DMS53 treated with DMSO at 0.1 percent for 48 hours (cell line): Measurements from ENCODE around the gene SLC39A5.
"Not testable (repeated sequence)": the region's sequence is repeated elsewhere in the genome, so short reads cannot be mapped to it uniquely, and the experiment has no call there.

Experiments
- DNase-seq: peaks from one replicate; lab custom pipeline; 2025; ENCODE audit not compliant: unreplicated experiment; lab: John Stamatoyannopoulos, UW

Gene SLC39A5

DNA sequence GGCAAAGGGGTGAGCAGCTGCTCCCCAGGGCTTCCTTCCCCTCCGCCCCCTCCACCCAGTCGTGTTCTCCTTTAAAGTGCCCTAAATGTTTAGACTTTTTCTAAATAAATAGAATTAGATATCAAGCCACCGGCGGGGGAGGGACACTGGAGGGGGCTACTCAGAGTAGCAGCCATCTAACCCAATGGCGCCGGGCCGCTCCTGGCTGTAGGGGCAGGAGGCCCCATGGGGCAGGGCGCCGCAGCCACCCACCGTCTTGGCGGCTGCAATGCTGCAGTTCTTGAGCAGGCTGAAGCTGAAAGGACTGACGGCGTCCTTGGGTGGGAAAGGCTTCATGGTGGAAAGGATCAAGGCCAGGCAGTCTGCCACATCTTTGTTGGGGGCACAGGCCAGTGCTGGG is 13.1 kb downstream of the SLC39A5 start:
- no peak for DNase-seq

DNA sequence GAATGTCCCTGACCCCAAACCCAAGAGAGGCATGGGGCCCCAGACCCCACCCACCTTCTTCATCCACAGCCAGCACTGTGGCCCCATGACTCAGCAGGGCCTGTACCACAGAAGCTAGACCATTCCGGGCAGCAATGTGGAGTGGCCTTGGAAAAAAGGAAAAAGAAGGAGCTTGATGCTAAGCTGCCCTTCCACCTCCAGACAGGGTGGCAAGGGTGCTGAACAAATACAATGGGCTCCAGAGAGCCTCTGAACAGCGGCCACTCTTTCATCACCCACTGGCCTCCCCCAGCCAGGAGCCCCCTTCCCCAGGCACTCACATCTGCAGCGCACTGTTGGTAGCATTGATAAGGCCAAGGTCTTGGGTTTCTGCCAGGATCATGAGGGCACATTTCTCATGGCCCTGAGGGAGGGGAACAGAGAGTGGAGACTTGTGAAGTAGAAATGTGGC is 13.9 kb downstream of the SLC39A5 start:
- no peak for DNase-seq

DNA sequence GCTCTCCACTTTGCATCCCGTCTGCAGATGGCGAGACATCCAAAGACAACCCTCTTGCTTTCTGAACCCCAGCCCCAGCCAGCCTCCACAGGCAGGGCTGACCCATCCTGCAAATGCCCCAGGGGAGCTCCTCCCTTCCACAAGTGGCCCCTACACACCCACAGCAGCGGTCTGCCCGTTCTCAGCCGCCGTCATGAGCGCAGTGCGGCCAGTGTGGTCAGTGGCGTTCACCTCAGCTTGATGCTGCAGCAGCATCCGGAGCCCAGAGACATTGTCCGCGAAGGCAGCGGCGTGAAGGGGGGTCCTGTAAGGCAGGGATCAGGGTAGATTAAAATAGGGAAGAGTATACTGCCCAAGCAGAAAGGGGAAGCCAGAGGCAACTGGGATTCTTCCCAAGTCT is 14.6 kb downstream of the SLC39A5 start:
- no peak for DNase-seq

DNA sequence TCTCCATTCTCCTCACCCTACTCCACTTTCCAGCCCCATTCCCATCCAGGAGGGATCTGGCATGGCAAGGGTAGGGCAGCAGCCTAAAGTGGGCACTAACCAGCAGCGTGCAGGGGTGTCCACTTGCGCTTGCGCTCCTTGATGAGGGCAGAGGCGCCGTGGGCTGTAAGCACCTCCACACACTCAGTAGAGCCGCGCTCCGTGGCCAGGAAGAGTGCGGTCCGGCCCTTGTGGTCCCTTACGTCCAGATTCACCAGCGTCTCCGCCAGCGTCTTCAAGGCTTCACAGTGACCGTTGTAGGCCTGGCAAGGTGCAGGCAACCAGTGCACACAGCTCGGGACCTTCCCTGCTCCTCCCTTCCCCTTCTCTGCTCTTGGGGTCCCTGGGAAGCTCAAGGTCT is 18.1 kb downstream of the SLC39A5 start:
- DNase-seq: no peak

DNA sequence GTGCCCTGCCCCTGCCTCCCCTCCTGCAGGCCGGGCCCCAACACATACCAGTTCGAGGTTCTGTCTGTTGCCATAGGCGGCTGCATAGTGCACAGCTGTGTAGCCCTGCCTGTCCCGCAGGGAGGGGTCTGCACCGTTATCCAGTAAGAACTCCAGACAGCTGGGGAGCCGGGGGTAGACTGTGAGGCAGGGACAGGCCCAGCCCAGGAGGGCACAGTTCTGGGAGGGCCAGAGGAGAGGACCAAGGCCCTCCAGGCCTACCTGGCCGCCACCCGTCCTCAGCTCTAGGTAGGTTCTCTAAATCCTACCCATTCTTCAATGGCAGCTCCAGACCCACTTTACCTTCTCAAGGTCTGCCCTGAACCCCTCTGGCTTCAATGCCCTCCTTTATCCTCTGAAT is 18.9 kb downstream of the SLC39A5 start:
- no peak for DNase-seq

DNA sequence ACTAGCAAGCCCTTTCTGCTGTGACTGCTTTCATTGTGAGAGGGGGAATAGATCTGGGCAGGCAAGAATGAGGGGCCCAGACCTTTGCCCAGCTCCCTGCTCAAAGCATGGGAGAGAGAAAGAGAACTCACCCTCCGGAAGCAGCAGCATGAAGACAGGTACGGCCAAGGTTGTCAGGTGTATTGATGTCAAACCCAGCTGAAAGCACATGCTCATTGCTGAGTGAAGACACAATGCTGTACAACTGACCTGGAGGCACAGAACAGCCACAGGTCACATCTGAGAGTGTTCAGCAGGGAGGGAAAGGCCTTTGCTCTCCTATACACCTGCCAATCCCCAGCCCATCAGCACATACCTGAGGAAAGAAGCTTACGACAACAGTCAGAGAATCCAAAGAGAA is 22.8 kb downstream of the SLC39A5 start:
- DNase-seq: no peak

DNA sequence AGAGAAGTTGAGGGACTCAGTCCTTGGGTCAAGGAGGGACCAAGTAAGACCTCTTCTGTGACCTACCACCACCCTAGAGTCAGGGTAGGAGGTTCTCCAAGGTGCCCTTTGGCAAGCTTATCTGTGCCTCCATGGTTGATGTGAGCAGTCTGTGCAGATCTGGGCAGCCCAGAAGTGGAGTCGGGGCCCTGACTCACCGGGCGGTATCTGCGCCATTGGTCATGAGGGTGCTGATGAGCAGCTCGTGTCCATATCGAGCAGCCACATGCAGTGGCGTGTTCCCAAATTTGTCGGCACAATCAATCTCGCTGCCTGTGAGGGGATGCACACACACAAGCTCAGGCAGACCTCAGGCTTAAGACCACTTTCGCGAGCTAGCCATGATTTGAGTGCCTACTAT is 23.2 kb downstream of the SLC39A5 start:
- DNase-seq: no peak

DNA sequence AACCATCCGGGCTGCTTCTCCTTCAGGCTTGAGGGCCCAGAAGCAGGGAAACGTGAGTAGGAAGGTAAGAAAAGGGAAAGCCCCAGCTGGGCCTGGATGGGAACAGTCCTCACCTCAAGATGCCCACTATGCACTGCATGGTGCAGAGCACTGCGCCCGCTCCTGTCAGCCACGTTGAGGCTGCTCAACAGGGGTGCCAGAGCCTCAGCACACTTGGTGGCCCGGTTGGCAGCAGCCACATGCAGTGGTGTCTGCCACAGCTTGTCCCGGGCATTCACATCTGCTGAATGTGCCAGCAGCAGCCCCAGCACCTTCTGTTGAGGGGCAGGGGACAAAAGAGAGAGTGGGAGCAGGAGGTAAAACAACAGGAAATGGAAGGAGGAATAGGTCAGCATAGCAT is 25.8 kb downstream of the SLC39A5 start:
- DNase-seq: no peak

DNA sequence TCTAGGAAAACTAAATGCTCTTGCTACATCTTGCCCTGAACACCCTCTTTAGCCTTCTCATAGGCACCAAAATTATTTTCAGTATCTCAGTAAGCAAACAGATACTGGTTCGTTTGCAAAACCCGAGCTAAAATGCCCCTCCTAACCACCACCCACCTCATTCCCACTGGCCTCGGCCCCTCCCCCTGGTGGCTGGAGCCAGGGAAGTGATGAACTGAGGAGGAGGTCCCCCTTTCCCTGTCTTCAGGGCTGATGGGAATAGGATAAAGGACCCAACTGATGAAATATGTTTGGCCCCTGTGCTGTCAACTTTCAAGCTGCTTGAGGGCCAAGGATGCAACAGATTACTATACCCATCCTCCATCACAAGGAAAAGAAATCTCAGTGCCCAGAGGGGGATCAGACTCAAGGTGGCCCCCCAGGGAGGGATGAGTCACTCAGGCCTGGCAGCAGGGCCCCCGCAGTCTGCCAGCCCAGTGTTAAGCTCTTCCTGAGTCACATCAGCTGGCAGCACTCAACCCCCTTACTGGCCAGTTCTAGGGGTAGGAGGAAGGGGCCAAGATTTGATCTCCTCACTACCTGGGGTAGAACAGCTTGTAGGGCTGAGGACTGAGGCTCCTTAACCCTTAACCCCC is 26.6 kb downstream of the SLC39A5 start:
- no peak for DNase-seq

DNA sequence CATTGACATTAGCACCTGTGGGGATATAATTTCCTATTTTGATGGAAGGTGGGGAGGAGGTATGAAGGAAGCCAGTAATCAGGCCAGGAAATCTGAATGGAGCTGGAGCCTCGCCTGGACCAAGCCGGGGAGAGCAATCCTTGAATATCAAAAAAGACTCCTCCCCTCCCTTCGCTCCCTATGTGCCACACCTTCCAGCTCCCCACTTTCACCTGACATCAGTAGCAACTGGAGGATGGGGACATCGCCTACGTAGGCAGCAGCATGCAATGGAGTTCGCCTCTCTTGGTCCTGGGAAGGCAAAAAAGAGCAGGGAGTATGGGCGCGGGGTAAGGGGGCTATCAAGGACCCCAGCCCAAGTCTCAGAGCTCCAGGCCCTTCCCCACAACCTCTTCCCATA is 27.2 kb downstream of the SLC39A5 start:
- no peak for DNase-seq

DNA sequence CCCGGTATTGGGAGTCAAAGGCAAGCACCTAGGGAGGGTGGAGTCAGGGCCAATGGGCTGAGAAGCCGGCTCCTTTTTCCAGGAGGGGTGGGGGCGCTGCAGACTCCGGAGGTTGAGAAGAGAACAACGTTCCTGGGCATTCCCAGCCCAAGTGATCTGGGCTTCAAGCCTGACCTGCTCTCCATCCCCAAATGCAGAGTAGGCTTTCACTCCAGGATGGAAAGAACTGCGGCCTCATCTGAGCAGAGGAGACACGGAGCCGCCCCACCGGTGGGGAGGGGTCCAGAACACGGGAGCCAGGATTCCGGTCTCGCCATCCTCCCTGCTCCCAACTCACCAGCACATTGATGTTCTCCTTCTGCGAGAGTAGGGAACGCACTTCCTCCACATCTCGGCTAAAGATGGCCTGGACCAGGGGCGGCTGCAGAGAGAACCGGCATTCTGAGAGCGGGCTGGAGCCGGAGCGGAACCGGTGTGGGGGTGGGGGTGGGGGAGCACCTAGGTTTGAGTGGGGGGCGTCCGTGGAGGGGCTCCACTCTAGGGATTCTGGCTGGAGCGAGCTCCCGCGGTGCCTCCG is 27.7 kb downstream of the SLC39A5 start:
- no peak for DNase-seq

DNA sequence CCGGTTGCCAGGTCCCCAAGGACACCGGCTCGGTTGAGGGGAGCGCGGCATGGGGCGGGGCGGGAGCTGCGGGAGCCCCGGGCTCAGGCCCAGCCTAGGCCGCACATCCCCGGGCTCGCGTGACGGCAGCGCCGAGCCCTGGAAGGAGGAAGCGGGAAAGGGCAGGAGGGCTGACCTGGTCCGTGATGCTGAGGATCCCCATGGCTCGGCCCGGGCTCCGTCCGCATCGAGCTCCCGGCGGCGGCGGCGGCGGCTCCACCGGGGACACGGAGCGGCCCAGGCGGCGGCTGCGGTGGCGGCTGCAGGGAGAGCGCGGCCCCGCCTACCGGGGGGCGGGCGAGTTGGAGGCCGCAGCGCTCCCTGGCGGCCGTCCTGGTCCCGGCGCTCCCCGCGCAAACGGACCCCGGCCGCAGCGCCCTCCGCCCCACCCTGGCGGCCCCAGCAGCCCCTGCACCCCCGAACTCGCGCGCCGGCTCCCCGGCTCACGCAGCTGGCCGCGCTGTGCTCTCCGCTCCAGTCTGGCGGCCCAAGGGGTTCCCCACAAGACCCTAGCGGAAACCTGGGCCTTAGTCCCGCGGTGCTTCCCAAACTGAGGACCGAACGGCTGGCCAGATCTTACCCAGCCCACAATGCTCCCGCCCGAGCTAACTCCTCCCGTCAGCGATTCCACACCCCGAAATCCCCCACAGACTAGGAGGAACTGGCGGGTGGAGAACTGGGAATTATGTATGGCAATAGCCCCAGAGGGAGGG is 28.4 kb downstream of the SLC39A5 start, which contains the start of gene ANKRD52:
TSS of gene ANKRD52 (minus strand) at position 317 of the 752 bp plus-strand sequence. CDS start at position 202, 115 bp downstream.
- DNase-seq: peak; percentile 42

DNA sequence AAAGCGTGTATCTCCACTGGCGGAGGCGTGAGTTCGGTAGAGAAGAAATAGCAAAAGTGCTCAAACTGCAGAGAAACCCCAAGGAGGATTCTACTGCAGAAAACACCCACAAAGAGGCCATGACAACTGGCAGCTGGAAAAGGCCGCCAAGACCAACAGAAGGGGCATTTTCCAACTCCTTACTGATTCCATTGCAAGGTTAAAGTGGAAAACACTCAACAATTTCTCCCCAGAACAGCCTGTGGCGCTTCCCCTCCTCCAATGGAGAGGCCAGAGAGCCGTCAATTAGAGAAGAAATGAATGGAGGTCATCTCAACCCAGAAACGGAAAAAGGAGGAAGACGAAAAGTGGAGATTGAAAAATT is 29.0 kb downstream of the SLC39A5 start:
- no peak for DNase-seq

DNA sequence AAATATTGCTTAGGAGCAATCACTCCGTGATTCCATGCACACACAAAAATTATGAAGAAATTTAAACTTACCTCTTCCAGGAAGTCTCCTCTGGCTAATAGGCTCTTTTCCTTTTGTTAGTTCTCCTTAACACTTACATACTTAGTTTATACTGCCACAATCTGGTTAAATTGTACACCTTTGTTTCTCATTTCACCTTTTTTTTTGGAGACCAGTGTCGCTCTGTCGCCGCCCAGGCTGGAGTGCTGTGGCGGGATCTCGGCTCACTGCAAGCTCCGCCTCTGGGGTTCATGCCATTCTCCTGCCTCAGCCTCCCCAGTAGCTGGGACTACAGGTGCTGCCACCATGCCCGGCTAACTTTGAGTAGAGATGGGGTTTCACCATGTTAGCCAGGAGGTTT is 30.5 kb downstream of the SLC39A5 start:
- no peak for DNase-seq

DNA sequence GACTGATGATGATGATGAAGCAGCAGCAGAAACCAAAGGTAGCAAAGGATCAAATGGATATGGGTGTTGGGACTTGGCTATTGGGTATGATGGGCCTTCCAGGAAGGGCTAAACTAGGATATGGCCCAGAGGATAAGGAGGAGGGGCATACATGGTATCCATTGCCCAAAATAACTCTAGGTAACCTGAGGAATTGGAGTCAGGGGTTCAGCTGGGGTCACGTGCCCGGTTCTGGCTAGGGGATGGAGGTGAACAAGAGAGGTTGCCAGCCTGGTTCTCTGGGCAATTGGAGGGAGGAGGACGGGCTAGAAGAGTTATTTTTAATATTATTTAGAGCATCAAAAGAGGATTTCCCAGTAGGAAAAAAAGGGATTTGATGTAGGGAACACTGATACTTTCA is 31.1 kb downstream of the SLC39A5 start:
- DNase-seq: no peak

DNA sequence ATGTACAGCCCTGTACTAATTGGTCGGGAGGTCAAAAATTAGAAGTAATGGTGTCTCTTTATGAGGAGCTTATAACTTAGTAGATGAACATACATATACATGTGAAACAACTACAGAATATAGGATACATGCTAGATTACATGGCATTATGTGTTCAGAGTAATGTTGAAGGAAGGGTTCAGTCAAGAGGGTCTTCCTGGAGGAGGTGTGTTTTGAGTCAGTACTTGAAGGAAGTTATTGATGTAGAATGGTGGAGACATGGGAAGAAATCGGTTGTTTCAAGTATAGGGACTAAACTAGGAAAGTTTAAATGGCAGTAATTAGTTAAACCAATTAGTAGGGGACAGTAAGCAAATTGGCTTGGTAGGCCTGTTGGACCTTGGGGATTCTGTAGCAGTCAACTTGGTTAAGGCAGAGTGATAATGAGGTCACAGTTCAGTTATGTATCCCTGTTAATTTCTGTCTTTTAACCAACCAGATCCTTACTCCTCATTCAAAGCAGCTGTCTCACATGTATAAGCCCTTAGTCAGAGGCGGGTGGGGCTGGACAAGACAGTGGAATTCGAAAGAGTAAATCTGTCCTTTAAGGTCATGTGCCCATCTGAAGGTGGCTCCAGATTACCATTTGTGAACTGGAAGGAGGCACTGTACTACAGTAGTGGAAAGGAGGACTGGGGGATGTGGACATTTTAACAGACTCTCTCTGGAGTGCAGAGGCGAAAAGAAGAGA is 31.8 kb downstream of the SLC39A5 start:
- DNase-seq: no peak

DNA sequence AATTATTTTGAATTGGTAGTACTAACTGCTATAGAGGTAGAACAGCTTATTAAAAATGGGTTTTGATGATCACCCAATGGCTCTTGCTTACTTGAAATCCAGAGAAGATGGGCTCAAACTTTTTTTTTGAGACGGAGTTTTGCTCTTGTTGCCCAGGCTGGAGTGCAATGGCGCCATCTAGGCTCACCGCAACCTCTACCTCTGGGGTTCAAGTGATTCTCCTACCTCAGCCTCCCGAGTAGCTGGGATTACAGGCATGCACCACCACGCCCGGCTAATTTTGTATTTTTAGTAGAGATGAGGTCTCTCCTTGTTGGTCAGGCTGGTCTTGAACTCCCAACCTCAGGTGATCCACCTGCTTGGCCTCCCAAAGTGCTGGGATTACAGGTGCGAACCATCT is 33.1 kb downstream of the SLC39A5 start:
- DNase-seq: not testable (repeated sequence)

DNA sequence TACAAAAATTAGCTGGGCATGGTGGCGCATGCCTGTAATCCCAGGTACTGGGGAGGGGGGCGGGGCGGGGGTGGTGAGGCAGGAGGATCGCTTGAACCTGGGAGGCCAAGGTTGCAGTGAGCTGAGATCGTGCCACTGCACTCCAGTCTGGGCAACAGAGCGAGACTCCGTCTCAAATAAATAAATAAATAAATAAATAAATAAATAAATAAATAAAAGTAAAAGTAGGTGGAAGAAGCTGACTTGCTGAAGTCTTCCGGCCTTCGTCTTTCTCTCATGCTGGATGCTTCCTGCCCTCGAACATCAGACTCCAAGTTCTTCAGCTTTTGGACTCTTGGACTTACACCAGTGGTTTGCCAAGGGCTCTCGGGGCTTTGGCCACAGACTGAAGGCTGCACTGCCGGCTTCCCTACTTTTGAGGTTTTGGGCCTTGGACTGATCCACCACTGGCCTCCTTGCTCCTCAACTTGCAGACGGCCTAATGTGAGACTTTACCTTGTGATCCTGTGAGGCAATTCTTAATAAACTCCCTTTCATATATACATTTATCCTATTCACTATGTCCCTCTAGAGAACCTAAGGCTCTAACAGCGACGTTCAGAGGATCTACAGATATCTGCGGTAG is 36.3 kb downstream of the SLC39A5 start:
- DNase-seq: not testable (repeated sequence)

DNA sequence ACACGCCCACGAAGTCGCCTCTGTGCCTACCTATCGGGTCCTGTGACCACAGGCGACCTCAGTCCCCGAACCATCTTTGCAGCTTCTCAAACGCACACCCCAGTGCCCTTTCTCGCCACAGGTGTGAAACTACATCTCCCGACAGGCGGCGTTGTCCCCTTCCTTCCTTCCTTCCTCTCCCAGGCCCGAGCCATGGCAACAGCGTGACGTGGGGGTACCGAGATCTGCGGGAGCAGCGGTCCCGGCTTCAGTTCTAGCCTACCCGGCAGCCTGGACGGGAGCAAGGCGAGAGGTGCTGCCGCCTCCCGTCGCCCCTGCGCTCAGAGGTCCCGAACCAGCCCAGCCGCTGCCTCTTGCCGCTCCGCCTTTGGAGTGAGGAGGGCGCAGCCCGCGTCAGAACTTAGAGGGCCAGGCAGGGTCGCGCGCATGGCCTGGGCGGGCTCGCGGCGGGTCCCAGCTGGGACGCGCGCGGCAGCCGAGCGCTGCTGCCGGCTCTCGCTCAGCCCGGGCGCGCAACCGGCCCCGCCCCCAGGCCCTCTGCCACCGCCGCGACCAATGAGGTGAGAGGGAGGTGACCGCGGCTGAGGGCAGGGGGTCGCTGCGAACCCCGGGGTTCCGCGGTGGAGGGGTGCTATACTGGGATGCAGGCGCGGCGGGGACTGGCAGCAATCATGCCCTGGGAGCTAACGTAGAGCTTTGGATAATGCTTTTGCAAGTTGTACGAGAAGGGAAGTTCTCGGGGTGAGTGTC is 37.0 kb downstream of the SLC39A5 start, which contains the start of gene COQ10A:
TSS of gene COQ10A (plus strand) at position 250 of the 750 bp plus-strand sequence. CDS start at position 427, 177 bp downstream.
- DNase-seq: peak; percentile 76

DNA sequence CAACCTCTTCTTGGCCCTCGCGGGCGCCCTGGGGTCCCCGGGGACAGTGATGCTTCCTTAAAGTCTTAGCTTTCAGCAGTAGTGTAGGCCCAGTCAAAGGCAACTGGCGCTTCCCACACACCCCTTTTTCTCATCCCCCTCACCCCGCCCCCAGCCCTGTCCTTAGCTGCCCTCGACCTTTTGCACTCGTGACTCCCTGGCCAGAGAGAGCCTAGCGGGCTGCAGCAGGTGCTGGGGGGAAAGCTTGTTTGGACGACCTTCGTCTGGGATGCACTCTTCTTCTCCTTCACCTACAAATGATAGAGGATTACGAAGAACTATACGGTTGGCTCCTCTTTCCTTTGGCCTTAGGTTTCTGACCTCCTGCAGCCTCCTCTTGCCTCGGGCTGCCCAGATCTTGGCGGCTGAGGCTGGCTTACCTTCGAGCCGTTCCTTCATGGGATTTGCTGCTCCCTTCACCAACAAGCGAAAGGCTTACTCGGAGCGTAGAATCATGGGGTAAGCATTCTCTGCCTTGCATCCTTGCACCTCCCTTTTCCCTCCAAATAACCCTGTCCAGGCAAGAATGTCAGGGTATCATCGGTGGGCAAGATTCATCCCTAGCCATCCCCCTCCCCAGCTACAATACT is 37.7 kb downstream of the SLC39A5 start:
- DNase-seq: no peak
